Sigmoid colon (tissue), 7 donors: ENCODE measurements around the gene CYP27A1. TPM values are rescaled to one million over a fixed set of nuclear protein-coding genes. Genes with fewer than 3 reads are reported as not detected.

Source experiments
- DNase-seq: peaks from one replicate; pipeline ENCODE4 v3.0.0-alpha.2; 2019
- H3K27ac ChIP-seq, 4 donors: fragments of 200-600 bp; sonication (generic); one replicate each; pipeline ENCODE4 v1.5.1; 2016 to 2019; ENCODE audit warnings: mild to moderate bottlenecking in 1 of 4
- H3K27me3 ChIP-seq, 3 donors: fragments of 200-600 bp; sonication (generic); one replicate each; pipeline ENCODE4 v1.5.1; 2019; ENCODE audit warnings: mild to moderate bottlenecking in 1 of 3
- H3K36me3 ChIP-seq, 4 donors: fragments of 200-600 bp; sonication (generic); one replicate each; pipeline ENCODE4 v1.5.1; 2016 to 2019
- H3K4me1 ChIP-seq, 4 donors: fragments of 200-600 bp; sonication (generic); one replicate each; pipeline ENCODE4 v1.5.1; 2017 to 2019
- H3K4me3 ChIP-seq, 4 donors: fragments of 200-600 bp; sonication (generic); one replicate each; pipeline ENCODE4 v1.5.1; 2017 to 2019; ENCODE audit warnings: mild to moderate bottlenecking in 2 of 4, moderate library complexity in 1 of 4
- H3K9me3 ChIP-seq, 4 donors: fragments of 200-600 bp in 3 of 4; sonication (generic) in 3 of 4; one replicate each; pipeline versions ENCODE4 v1.5.1 to v1.6.1; 2013 to 2019
- EP300 ChIP-seq, 4 donors: sonication (generic); formaldehyde crosslinking; IDR thresholded peaks; one replicate each; pipeline ENCODE4 v1.6.1; 2017; ENCODE audit warnings: antibody characterized with exemption in 4 of 4
- POLR2A ChIP-seq, 2 donors: fragments of 450-650 bp; IDR thresholded peaks; one replicate each; pipeline ENCODE4 v1.6.1; 2016; ENCODE audit warnings: antibody characterized with exemption in 2 of 2, mild to moderate bottlenecking in 2 of 2, moderate library complexity in 2 of 2
- POLR2AphosphoS5 ChIP-seq, 4 donors: sonication (generic); formaldehyde crosslinking; IDR thresholded peaks; one replicate each; pipeline ENCODE4 v1.6.1; 2017; ENCODE audit warnings: antibody characterized with exemption in 4 of 4
- whole genome bisulfite sequencing, 2 donors: extraction: QIAGEN DNeasy Blood & Tissue Kit; methylation state at CpG; one replicate each; pipeline ENCODE4 v1.1.7; 2013; 5-methylcytosine and 5-hydroxymethylcytosine counted together
- intact Hi-C: fragments of 100-400 bp; cut with DNase I; formaldehyde crosslinking; loops from one replicate; pipeline ENCODE4 v1.15.1; 2023
- polyA plus RNA-seq, 3 donors: library from polyadenylated mRNA; stranded (reverse); fragments of 200-250 nt; gene quantifications; one replicate each; pipeline ENCODE4 v1.2.3, GENCODE V29; 2013
- total RNA-seq, 4 donors: library from RNA; depleted of rRNA; stranded (reverse); fragments of >200 nt; gene quantifications; one replicate each; pipeline ENCODE4 v1.1.0, GENCODE V29; 2016
- TF ChIP-seq, protein P1 (sequence below), 4 experiments: fragments of 450-650 bp in 3 of 4; fragments of 200-600 bp in 1 of 4; IDR thresholded peaks; one replicate each; pipeline ENCODE4 v1.5.1; 2016 to 2019; ENCODE audit warnings: antibody characterized with exemption in 4 of 4, mild to moderate bottlenecking in 3 of 4, moderate library complexity in 2 of 4
- donor health status: healthy with polysubstance abuse.
- donor health status: Bipolar disorder and iron deficiency.
- donor health status: healthy.

The CYP27A1 gene
- total and polyA plus RNA-seq, 7 donors: 13.5 to 30.1 (median 21.9) TPM

DNA sequence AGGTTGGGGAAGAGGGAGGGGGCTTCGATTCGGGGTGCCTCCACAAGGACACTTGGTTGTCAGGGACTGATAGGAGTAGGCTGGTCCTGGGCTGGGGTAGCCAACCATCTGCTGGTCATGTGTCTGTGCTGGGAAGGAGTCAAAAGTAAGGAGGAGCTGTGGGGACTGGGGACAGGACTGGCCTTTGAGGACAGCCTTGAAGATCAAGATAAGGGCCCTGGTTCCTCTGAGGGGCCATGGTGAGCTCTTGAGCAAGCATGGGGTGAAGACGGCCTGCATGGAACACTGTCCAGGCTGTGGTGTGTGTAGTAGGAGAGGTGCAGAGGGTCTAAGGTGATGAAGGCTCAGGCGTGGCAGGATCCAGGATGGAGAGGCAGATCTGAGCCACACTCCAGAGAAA, 1.7 kb downstream of the CYP27A1 start:
- intact Hi-C loops: loop anchor here (5.0 kb wide), 1 partner anchor 71 kb away; the partner anchor contains the start of gene TTLL4
- 90 to 94% methylated on average over 4 of the region's 4 CpGs for WGBS, 2 donors
- no peak overlapping the region for H3K27ac ChIP-seq
- TF ChIP-seq EP300 (IDR thresholded peaks at IDR 0.05) (no peak), POLR2AphosphoS5 (IDR thresholded peaks at IDR 0.05) (no peak), POLR2A (IDR thresholded peaks at IDR 0.05) (no peak)
- TF ChIP-seq, protein P1, sequence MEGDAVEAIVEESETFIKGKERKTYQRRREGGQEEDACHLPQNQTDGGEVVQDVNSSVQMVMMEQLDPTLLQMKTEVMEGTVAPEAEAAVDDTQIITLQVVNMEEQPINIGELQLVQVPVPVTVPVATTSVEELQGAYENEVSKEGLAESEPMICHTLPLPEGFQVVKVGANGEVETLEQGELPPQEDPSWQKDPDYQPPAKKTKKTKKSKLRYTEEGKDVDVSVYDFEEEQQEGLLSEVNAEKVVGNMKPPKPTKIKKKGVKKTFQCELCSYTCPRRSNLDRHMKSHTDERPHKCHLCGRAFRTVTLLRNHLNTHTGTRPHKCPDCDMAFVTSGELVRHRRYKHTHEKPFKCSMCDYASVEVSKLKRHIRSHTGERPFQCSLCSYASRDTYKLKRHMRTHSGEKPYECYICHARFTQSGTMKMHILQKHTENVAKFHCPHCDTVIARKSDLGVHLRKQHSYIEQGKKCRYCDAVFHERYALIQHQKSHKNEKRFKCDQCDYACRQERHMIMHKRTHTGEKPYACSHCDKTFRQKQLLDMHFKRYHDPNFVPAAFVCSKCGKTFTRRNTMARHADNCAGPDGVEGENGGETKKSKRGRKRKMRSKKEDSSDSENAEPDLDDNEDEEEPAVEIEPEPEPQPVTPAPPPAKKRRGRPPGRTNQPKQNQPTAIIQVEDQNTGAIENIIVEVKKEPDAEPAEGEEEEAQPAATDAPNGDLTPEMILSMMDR (IDR thresholded peaks at IDR 0.05): no peak
- no peaks in the 10 kb centered on the region for H3K27me3 ChIP-seq
- H3K4me3 ChIP-seq: no peak overlapping the region
- H3K36me3 ChIP-seq: no peaks in the 10 kb centered on the region
- H3K9me3 ChIP-seq: no peaks in the 10 kb centered on the region
- H3K4me1 ChIP-seq: peaks cover 0 to 27% (median 16%) of the 10 kb centered on the region in 4 donors
- DNase-seq: no peak

DNA sequence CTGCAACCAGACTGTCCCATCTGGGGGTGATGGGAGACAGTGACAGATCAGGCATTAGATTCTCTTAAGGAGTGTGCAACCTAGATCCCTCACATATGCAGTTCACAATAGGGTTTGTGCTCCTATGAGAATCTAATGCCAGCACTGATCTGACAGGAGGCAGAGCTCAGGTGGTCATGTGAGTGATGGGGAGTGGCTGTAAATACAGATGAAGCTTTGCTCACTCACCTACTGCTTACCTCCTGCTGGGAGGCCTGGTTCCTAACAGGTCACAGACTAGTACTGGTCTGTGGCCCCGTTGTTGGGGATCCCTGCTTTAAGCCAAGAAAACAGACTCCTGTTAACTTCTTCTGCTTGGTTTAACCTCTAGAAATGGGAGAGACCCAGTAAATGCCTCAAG, 3.2 kb downstream of the CYP27A1 start:
- Histone ChIP-seq H3K4me1 (peaks cover 0 to 27% (median 16%) of the 10 kb centered on the region in 4 donors), H3K27ac (no peak overlapping the region), H3K9me3 (no peaks in the 10 kb centered on the region), H3K4me3 (no peak overlapping the region), H3K27me3 (no peaks in the 10 kb centered on the region), H3K36me3 (no peaks in the 10 kb centered on the region)
- DNase-seq: no peak
- WGBS, 2 donors: 22 to 51% methylated on average over 1 of the region's 1 CpG
- intact Hi-C loops: no loop called here
- TF ChIP-seq, protein P1 (IDR thresholded peaks at IDR 0.05): no peak
- no peak for TF ChIP-seq EP300 (IDR thresholded peaks at IDR 0.05)
- no peak for TF ChIP-seq POLR2AphosphoS5 (IDR thresholded peaks at IDR 0.05)
- TF ChIP-seq POLR2A (IDR thresholded peaks at IDR 0.05): no peak

DNA sequence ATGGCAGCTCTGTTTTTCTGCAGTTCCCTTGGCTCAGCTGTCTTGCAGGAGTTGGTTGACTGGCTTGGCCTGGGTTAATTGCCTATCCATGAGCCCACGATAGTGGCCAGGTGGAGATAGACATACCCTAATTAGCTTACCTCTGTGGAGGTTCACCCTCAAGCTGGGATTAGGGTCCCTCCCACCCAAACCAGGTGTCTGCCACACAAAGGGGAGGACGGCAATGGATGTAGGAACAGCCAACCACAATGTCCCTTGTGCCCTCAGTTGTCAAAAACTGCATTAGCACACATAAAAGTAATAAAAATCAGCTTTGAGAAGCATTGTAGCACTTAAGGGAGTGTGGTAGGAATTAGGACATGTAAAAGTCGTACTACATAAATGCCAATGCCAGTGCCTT, 4.2 kb downstream of the CYP27A1 start:
- no peak for DNase-seq
- Histone ChIP-seq H3K4me3 (no peak overlapping the region), H3K27ac (no peak overlapping the region), H3K9me3 (no peaks in the 10 kb centered on the region), H3K36me3 (no peaks in the 10 kb centered on the region), H3K27me3 (no peaks in the 10 kb centered on the region), H3K4me1 (peaks cover 0 to 23% (median 13%) of the 10 kb centered on the region in 4 donors)
- no peak for TF ChIP-seq EP300 (IDR thresholded peaks at IDR 0.05)
- TF ChIP-seq POLR2A (IDR thresholded peaks at IDR 0.05): no peak
- TF ChIP-seq POLR2AphosphoS5 (IDR thresholded peaks at IDR 0.05): no peak
- TF ChIP-seq, protein P1 (IDR thresholded peaks at IDR 0.05): no peak
- intact Hi-C loops: no loop called here
- 87 to 90% methylated on average over 3 of the region's 3 CpGs for WGBS, 2 donors

DNA sequence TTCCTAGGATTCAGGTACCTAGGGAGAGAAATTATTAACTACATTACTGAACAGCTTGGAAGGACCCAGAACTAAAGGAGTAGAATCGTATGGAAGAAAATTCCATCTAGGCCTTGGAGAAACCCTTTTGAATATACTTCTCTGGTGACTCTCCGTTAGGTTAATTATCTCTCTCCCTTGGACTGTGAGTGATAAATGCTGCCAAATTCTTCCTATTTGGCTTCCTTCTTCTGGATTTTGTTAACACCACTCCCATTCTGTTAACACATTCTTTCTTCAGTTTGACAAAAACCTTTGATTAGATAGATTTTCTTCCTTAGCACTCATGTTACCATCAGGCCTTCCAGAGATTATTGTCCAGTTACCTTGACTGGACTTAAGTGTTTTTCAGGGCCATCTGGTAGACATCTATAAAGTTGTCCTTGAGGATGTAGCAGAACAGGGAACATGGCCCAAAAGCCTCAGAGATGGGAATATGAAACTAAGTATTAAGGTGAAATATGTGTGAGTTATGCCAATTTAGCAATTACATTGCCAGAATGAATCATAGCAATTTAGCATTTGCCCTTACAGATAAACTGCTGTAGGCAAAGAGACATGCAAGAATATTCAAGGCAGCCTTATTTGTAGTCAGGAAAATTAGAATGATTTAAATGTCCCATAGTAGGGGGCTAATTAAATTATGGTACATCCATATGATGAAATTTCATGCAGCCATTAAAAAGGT, 6.7 kb downstream of the CYP27A1 start:
- no peaks in the 10 kb centered on the region for H3K36me3 ChIP-seq
- intact Hi-C loops: no loop called here
- TF ChIP-seq EP300 (IDR thresholded peaks at IDR 0.05) (no peak), POLR2A (IDR thresholded peaks at IDR 0.05) (no peak), POLR2AphosphoS5 (IDR thresholded peaks at IDR 0.05) (no peak)
- TF ChIP-seq, protein P1 (IDR thresholded peaks at IDR 0.05): no peak
- H3K4me3 ChIP-seq: no peak overlapping the region
- 83 to 97% methylated on average over 2 of the region's 2 CpGs for WGBS, 2 donors
- no peak overlapping the region for H3K27ac ChIP-seq
- no peak for DNase-seq
- H3K9me3 ChIP-seq: no peaks in the 10 kb centered on the region
- no peaks in the 10 kb centered on the region for H3K27me3 ChIP-seq
- H3K4me1 ChIP-seq: peaks cover 0 to 7% (median under 1%) of the 10 kb centered on the region in 4 donors
